Smooth muscle cell of the brain vasculature (primary cell): ENCODE data around the gene GPRASP3.
A peak's percentile ranks its signal among the peaks of the same experiment; 100 is the strongest.

Experiments used
- DNase-seq: peaks from one replicate; pipeline ENCODE4 v3.0.0-alpha.2; 2012; ENCODE audit warnings: low read depth, low spot score

GPRASP3 gene

GRCh38 chrX:102765217-102765616 lies 44.7 kb downstream of the GPRASP3 start:
- no peak for DNase-seq

GRCh38 chrX:102765809-102766208 lies 45.3 kb downstream of the GPRASP3 start:
- DNase-seq, result no peak

GRCh38 chrX:102767287-102767686 lies 46.7 kb downstream of the GPRASP3 start:
- no peak for DNase-seq

- peak; percentile 33 for DNase-seq
Measured at GRCh38 chrX:102768987-102769761, 48.6 kb downstream of the GPRASP3 start.
